H1 (cell line): ENCODE data around the gene IDUA. TPM values are rescaled to one million over a fixed set of nuclear protein-coding genes. Genes with fewer than 3 reads are reported as not detected.

Experiments
- CBX5 ChIP-seq: fragments of 300-800, 300-1000 bp; sonication (generic); IDR thresholded peaks from 2 replicates; pipeline ENCODE4 v1.7.1; 2016; ENCODE audit warnings: antibody characterized with exemption, low read length, low read depth
- CBX8 ChIP-seq: fragments of 300-800, 300-1000 bp; sonication (generic); IDR thresholded peaks from 2 replicates; pipeline ENCODE4 v1.7.1; 2016; ENCODE audit warnings: low read depth, low read length, borderline replicate concordance
- JUND ChIP-seq: IDR thresholded peaks from 2 replicates; pipeline ENCODE4 v1.6.1; 2011; ENCODE audit warnings: mild to moderate bottlenecking, improper control_type of control experiment, low read length
- RNF2 ChIP-seq: fragments of 200-900, 300-1000 bp; sonication (generic); IDR thresholded peaks from 2 replicates; pipeline ENCODE4 v1.7.1; 2016; ENCODE audit warnings: borderline replicate concordance, low read depth, mild to moderate bottlenecking, antibody characterized with exemption, low read length; ENCODE audit not compliant: poor library complexity, severe bottlenecking; ENCODE audit errors: missing control alignments
- polyA plus RNA-seq, 7 experiments: library from polyadenylated mRNA; depleted of rRNA in 3 of 7; stranded (reverse) in 5 of 7; unstranded in 2 of 7; fragments of >200 nt in 5 of 7; fragments of 200-250 nt in 2 of 7; gene quantifications; 1 replicate in 5 of 7; 2 replicates in 1 of 7; 4 replicates in 1 of 7; pipeline versions ENCODE4 v1.2.1 to v1.2.3, GENCODE V29; 2011 to 2013; ENCODE audit warnings: missing spikeins in 2 of 7, mixed read lengths in 2 of 7
- total RNA-seq: library from RNA; stranded (reverse); fragmentation: NEBNext Ultra II Directional; extraction: Animal tissue kit (Norgen Biotek cat#: 25700); gene quantifications from 2 replicates; pipeline ENCODE4 v1.2.1, GENCODE V29; 2021
- TF ChIP-seq, protein P1 (sequence below): IDR thresholded peaks from 2 replicates; pipeline ENCODE4 v1.6.1; 2011; ENCODE audit warnings: low read depth, mild to moderate bottlenecking, low read length; ENCODE audit not compliant: insufficient read depth

The IDUA gene
- total and polyA plus RNA-seq, 2 of the 8 experiments (the other 6 are each of a cell fraction or from before 2014, with no cell fraction given): 2.8 to 4.8 TPM

DNA sequence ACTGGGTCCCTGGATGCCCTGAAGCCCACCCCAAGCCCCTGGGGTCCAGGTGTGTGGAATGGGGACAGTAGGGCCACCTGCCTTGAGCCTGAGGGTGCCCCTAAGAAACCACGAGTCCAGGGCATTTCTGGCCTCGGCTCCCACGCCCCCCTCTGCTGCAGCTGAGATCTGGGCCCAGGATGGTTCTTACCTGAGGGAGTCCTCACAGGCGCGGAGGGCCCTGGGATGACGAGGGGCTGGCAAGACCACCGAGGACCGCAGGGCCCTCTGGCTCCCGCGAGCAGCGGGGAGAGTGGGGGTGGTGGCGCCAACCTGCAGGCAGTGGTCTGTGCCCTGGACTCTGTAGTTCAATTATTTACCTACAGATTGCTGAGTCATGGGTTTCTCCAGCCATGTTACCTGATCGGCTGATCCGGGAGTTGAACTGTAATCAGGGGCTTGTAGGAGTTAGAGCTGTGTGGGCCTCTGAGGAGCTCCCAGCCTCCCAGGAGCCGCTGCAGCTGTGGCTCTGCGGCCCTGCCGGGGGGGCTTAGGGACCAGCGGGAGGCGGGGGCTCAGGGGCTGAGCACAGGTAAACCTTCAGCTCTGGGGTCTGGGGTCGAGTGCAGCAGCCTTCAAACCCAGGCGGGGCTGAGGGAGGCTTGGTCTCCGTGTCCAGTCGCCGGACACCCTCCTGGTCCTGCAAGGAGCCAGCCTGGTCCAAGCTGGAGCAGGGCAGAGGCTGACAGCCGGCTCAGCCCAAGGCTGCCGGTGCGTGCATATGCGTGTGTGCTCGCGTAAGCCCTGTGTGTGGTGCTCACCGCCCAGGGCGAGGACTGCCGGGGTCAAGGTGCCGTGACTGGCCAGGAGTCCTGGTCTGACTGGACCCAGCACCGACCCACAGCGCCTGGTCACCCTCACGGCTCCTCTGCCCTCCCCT, 6.5 kb downstream of the IDUA start, which contains the start of gene SLC26A1 (continued):
- TF ChIP-seq CBX5 (no peak), CBX8 (no peak), RNF2 (no peak), JUND (no peak)
- TF ChIP-seq, protein P1, sequence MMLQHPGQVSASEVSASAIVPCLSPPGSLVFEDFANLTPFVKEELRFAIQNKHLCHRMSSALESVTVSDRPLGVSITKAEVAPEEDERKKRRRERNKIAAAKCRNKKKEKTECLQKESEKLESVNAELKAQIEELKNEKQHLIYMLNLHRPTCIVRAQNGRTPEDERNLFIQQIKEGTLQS: no peak
